Chondrocyte (in vitro differentiated cells): ENCODE results near the gene SPEG. TPM values are rescaled to one million over a fixed set of nuclear protein-coding genes. Genes with fewer than 3 reads are reported as not detected.

ENCODE experiments used
- DNase-seq: peaks from one replicate; pipeline ENCODE4 v3.0.0; 2021; ENCODE audit warnings: mixed read lengths, low spot score
- H3K27ac Mint-ChIP-seq: one replicate; pipeline ENCODE4 v1.8.0; 2021; ENCODE audit warnings: mild to moderate bottlenecking, moderate library complexity, mixed read lengths; ENCODE audit not compliant: unreplicated experiment
- H3K27me3 Mint-ChIP-seq: 2 replicates; pipeline ENCODE4 v1.8.0; 2021; ENCODE audit warnings: low read depth, mixed read lengths
- H3K36me3 Mint-ChIP-seq: 2 replicates; pipeline ENCODE4 v1.8.0; 2021; ENCODE audit warnings: low read depth, mixed read lengths
- H3K4me1 Mint-ChIP-seq: 2 replicates; pipeline ENCODE4 v1.8.0; 2021; ENCODE audit warnings: low read depth, mild to moderate bottlenecking, mixed read lengths
- H3K4me3 Mint-ChIP-seq: one replicate; pipeline ENCODE4 v1.8.0; 2021; ENCODE audit warnings: mild to moderate bottlenecking, moderate library complexity, mixed read lengths; ENCODE audit not compliant: unreplicated experiment
- H3K9me3 Mint-ChIP-seq: 2 replicates; pipeline ENCODE4 v1.8.0; 2021; ENCODE audit warnings: low read depth, mixed read lengths
- total RNA-seq: library from RNA; stranded (reverse); gene quantifications from 3 replicates; pipeline ENCODE4 v1.2.1, GENCODE V29; 2021
- TF ChIP-seq, protein P1 (sequence below): fragments of 200-600 bp; sonication (generic); IDR thresholded peaks from 2 replicates; pipeline ENCODE4 v1.5.0; 2021; ENCODE audit warnings: antibody characterized with exemption, mild to moderate bottlenecking, moderate library complexity

SPEG gene
- total RNA-seq, 1 donor from 2014 or later: 94.9 TPM

DNA sequence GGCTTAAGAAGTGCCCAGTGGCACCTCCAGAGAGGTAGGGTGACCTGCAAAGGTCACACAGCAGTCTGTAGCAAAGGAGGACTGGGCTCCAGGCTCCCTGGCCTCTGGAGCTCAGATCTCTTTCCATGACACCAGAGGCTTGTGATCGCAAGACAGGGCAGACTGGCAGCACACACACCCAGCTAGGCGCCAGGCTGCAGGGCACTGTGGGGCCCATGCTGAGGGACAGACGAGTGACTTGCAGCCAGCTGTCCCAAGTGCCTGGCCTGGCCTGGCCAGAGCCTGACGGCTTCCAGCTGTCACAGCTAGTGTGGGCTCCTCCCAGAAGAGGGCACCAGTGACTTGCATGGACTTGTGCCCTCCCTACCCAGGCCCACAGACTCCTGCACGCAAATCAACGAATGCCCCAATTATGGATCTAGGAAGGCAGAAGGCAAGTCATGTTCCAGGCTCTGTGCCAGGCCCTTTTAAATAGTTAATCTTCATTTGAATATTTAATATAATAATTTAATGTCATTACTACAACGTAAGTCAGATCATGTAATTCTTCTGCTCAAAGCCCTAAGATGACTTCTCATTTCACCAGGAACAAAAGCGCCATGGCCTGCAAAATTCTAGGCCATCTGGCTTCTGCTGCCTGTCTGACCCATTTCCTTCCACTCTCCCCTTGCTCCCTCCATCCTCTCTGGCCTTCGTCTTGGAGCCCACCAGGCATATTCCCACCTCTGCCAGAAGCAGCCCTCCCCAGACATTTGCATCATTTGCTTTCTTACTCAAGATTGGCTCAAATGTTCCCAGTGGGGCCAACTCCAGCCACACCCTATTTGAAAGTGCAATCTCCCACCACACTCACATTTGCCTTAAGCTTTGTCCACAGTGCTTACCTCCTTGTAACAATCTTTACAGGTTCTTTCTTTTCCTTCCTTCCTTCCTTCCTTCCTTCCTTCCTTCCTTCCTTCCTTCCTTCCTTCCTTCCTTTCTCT, 3.7 kb upstream of the SPEG start:
- TF ChIP-seq, protein P1, sequence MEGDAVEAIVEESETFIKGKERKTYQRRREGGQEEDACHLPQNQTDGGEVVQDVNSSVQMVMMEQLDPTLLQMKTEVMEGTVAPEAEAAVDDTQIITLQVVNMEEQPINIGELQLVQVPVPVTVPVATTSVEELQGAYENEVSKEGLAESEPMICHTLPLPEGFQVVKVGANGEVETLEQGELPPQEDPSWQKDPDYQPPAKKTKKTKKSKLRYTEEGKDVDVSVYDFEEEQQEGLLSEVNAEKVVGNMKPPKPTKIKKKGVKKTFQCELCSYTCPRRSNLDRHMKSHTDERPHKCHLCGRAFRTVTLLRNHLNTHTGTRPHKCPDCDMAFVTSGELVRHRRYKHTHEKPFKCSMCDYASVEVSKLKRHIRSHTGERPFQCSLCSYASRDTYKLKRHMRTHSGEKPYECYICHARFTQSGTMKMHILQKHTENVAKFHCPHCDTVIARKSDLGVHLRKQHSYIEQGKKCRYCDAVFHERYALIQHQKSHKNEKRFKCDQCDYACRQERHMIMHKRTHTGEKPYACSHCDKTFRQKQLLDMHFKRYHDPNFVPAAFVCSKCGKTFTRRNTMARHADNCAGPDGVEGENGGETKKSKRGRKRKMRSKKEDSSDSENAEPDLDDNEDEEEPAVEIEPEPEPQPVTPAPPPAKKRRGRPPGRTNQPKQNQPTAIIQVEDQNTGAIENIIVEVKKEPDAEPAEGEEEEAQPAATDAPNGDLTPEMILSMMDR: peak; percentile 77
- no peaks in the 10 kb centered on the region for H3K9me3 Mint-ChIP-seq
- no peaks in the 10 kb centered on the region for H3K27me3 Mint-ChIP-seq
- peak overlapping the region; percentile 73 for H3K27ac Mint-ChIP-seq
- peaks cover 12% of the 10 kb centered on the region for H3K4me1 Mint-ChIP-seq
- H3K36me3 Mint-ChIP-seq: no peaks in the 10 kb centered on the region
- no peak overlapping the region for H3K4me3 Mint-ChIP-seq
- peak; percentile 22 for DNase-seq

DNA sequence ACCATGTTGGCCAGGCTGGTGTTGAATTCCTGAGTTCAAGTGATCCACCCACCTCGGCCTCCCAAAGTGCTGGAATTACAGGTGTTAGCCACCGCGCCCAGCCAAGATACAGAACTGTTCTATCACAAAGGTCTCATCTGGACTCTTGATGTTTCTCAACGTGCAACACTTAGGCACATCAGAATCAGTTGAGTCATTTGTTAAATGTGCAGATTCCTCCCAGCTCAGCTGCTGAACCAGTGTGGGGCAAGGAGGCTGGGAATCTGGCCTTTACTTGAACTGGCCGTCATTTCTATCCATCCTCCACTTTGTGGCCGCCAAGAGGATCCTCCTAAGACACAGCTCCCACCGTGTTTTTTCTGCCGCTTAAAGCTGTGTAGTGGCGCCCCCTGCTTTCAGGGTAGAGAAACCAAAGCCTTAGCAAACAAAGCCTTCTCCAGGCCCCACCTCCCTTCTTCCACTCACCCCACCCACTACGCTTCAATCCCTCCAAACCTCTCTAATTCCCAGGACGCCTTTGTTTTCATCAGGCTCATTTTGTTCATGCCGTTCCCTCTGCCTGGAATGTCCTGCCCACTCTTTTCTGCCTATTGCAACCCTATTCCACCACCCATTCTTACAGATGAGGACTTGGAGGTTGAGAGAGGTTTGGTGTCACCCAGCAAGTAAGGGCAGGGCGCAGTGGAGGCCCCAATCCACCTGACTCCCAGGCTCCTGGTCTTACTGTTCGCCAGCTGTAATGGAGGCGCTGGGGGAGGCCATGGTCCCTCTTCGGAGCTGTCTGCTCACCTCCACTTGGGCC, 776 bp upstream of the SPEG start:
- DNase-seq: peak; percentile 15
- Mint-ChIP-seq H3K27ac (no peak overlapping the region), H3K36me3 (no peaks in the 10 kb centered on the region), H3K4me1 (peaks cover 12% of the 10 kb centered on the region), H3K9me3 (no peaks in the 10 kb centered on the region), H3K27me3 (no peaks in the 10 kb centered on the region), H3K4me3 (no peak overlapping the region)
- TF ChIP-seq, protein P1: peak; percentile 72

DNA sequence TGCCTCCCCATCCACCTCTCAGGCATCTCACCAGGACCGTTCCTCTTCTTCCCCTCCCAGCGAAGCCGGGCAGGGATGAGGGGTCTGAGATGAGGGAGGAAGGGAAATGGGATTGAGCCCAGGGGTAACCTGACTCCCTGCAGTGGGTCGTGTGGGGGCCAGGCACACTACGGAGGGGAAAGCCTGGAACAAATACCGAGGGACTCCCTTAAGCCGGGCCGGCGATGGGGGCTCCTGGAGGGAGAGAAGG, 250 bp upstream of the SPEG start:
- no peak for DNase-seq
- H3K4me3 Mint-ChIP-seq: no peak overlapping the region

DNA sequence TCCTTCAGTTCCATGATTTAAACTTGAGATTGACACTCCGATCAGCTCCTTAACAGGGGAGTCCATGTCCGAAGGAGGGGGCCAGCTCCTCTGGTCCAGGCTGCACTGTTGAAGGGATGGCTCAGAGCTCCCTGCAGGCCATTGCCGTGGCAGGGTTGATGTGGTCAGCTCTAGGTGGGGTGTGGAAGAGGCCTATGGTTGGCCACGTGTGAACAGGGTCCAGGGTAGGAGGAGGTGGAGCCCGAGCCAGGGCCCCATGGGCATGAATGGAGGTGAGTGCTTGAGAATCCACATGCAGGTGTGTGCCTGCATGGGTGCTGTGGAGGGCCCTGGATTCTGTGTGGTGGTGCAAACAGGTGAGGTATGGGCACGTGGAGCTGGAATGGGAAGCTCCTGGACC, 1.1 kb downstream of the SPEG start:
- peaks cover 7% of the 10 kb centered on the region for H3K4me1 Mint-ChIP-seq
- TF ChIP-seq, protein P1: no peak
- no peak overlapping the region for H3K27ac Mint-ChIP-seq
- H3K9me3 Mint-ChIP-seq: no peaks in the 10 kb centered on the region
- H3K4me3 Mint-ChIP-seq: no peak overlapping the region
- no peaks in the 10 kb centered on the region for H3K36me3 Mint-ChIP-seq
- H3K27me3 Mint-ChIP-seq: no peaks in the 10 kb centered on the region
- no peak for DNase-seq

More for the DNA sequence above, 250 bp upstream of the SPEG start:
- Mint-ChIP-seq H3K9me3 (no peaks in the 10 kb centered on the region), H3K27ac (no peak overlapping the region), H3K27me3 (no peaks in the 10 kb centered on the region), H3K36me3 (no peaks in the 10 kb centered on the region), H3K4me1 (peaks cover 12% of the 10 kb centered on the region)
- TF ChIP-seq, protein P1: no peak

DNA sequence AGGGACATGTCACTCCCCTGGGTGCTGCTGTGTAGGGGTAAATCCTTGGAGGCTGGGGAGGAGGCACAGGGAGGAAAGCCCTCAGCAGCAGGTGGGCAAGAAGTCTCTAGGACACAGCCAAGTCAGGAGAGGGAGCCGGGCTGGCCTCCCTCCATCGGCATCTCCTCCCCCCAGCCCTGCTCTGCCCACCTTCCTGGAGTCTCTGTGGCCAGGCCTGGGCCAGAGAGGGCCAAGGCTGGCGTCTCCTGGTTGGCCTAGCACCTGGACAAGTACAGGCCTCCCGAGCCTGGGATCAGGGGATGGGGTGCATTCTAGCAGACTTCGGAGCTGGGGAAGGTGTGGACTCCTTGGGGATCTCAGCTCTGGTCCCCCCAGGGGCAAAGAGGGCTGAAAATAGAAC, 1.8 kb downstream of the SPEG start:
- H3K27ac Mint-ChIP-seq: no peak overlapping the region
- DNase-seq: no peak
- no peaks in the 10 kb centered on the region for H3K27me3 Mint-ChIP-seq
- no peak overlapping the region for H3K4me3 Mint-ChIP-seq
- H3K4me1 Mint-ChIP-seq: peaks cover 10% of the 10 kb centered on the region
- TF ChIP-seq, protein P1: no peak
- H3K9me3 Mint-ChIP-seq: no peaks in the 10 kb centered on the region
- no peaks in the 10 kb centered on the region for H3K36me3 Mint-ChIP-seq
